Glutamatergic neuron (in vitro differentiated cells): ENCODE measurements around the gene FARP1. TPM values are rescaled to one million over a fixed set of nuclear protein-coding genes. Genes with fewer than 3 reads are reported as not detected.

Experiments
- DNase-seq: peaks from one replicate; pipeline ENCODE4 v3.0.0; 2022
- H3K27ac Mint-ChIP-seq: one replicate; pipeline ENCODE4 v1.8.0; 2020; ENCODE audit warnings: mild to moderate bottlenecking, mixed read lengths, inconsistent platforms; ENCODE audit not compliant: unreplicated experiment
- H3K27me3 Mint-ChIP-seq: one replicate; pipeline ENCODE4 v1.8.0; 2020; ENCODE audit warnings: mild to moderate bottlenecking, moderate library complexity, mixed read lengths, inconsistent platforms; ENCODE audit not compliant: unreplicated experiment
- H3K36me3 Mint-ChIP-seq: one replicate; pipeline ENCODE4 v1.8.0; 2020; ENCODE audit warnings: mild to moderate bottlenecking, mixed read lengths, inconsistent platforms; ENCODE audit not compliant: unreplicated experiment
- H3K4me1 Mint-ChIP-seq: one replicate; pipeline ENCODE4 v1.8.0; 2020; ENCODE audit warnings: mild to moderate bottlenecking, low read depth, mixed read lengths, inconsistent platforms; ENCODE audit not compliant: unreplicated experiment
- H3K4me3 Mint-ChIP-seq: one replicate; pipeline ENCODE4 v1.8.0; 2020; ENCODE audit warnings: mild to moderate bottlenecking, mixed read lengths, inconsistent platforms; ENCODE audit not compliant: unreplicated experiment
- H3K9me3 Mint-ChIP-seq: one replicate; pipeline ENCODE4 v1.8.0; 2020; ENCODE audit warnings: mild to moderate bottlenecking, moderate library complexity, mixed read lengths, inconsistent platforms; ENCODE audit not compliant: unreplicated experiment
- CTCF ChIP-seq: fragments of 200-600 bp; sonication (generic); IDR thresholded peaks from one replicate; pipeline ENCODE4 v1.5.0; 2021; ENCODE audit not compliant: partially characterized antibody, unreplicated experiment
- total RNA-seq: library from RNA; stranded (reverse); fragmentation: NEBNext Ultra II Directional; extraction: Animal tissue kit (Norgen Biotek cat#: 25700); gene quantifications from one replicate; pipeline ENCODE4 v1.2.1, GENCODE V29; 2021; ENCODE audit not compliant: unreplicated experiment

FARP1 gene
- total RNA-seq, 1 donor from 2014 or later: 233 TPM

- Mint-ChIP-seq H3K27me3 (peaks cover 5% of the 10 kb centered on the region), H3K4me1 (peaks cover 14% of the 10 kb centered on the region), H3K9me3 (no peaks in the 10 kb centered on the region), H3K36me3 (peaks cover under 1% of the 10 kb centered on the region), H3K4me3 (no peak overlapping the region), H3K27ac (no peak overlapping the region)
- no peak for TF ChIP-seq CTCF
- no peak for DNase-seq
Observed at GRCh38 chr13:98406971-98407370, 264.1 kb downstream of the FARP1 start.

- Mint-ChIP-seq H3K4me1 (peaks cover 14% of the 10 kb centered on the region), H3K9me3 (no peaks in the 10 kb centered on the region), H3K4me3 (no peak overlapping the region), H3K27me3 (peaks cover 5% of the 10 kb centered on the region), H3K27ac (no peak overlapping the region), H3K36me3 (peaks cover 7% of the 10 kb centered on the region)
- DNase-seq: no peak
- TF ChIP-seq CTCF: no peak
Observed at GRCh38 chr13:98407575-98407974, 264.7 kb downstream of the FARP1 start.

- DNase-seq: no peak
- Mint-ChIP-seq H3K4me3 (no peak overlapping the region), H3K27me3 (peaks cover 3% of the 10 kb centered on the region), H3K9me3 (no peaks in the 10 kb centered on the region), H3K36me3 (peaks cover 12% of the 10 kb centered on the region), H3K4me1 (peaks cover 14% of the 10 kb centered on the region), H3K27ac (no peak overlapping the region)
- TF ChIP-seq CTCF: no peak
Observed at GRCh38 chr13:98409281-98409680, 266.4 kb downstream of the FARP1 start.

- TF ChIP-seq CTCF: no peak
- Mint-ChIP-seq H3K36me3 (peaks cover 12% of the 10 kb centered on the region), H3K27me3 (peaks cover 3% of the 10 kb centered on the region), H3K4me3 (no peak overlapping the region), H3K9me3 (no peaks in the 10 kb centered on the region), H3K27ac (no peak overlapping the region), H3K4me1 (peaks cover 7% of the 10 kb centered on the region)
- DNase-seq: no peak
Observed at GRCh38 chr13:98410612-98411011, 267.7 kb downstream of the FARP1 start.

GRCh38 chr13:98411013-98411412 is 268.1 kb downstream of the FARP1 start:
- H3K4me1 Mint-ChIP-seq: peaks cover 7% of the 10 kb centered on the region
- H3K4me3 Mint-ChIP-seq: no peak overlapping the region
- no peak overlapping the region for H3K27ac Mint-ChIP-seq
- H3K27me3 Mint-ChIP-seq: peaks cover 3% of the 10 kb centered on the region
- TF ChIP-seq CTCF: no peak
- no peak for DNase-seq
- no peaks in the 10 kb centered on the region for H3K9me3 Mint-ChIP-seq
- peaks cover 15% of the 10 kb centered on the region for H3K36me3 Mint-ChIP-seq
